Activated B cell treated with CpG ODN at 0.5 μM for 24 hours (primary cell): ENCODE measurements around the gene FAT2. TPM values are rescaled to one million over a fixed set of nuclear protein-coding genes. Genes with fewer than 3 reads are reported as not detected.

Experiments
- ATAC-seq: fragments of 200-7000 bp; cut with Tn5 transposase; one replicate; pipeline ENCODE4 v1.10.0; 2021; ENCODE audit warnings: low read depth, mild to moderate bottlenecking, moderate library complexity
- CTCF ChIA-PET: fragments of 350-600 bp; sonication (Branson Sonifier 250); formaldehyde crosslinking; loops from one replicate; lab custom pipeline; 2021; ENCODE audit warnings: antibody characterized with exemption; lab: Charles Lee
- POLR2A ChIA-PET: fragments of 350-600 bp; sonication (Branson Sonifier 250); formaldehyde crosslinking; loops from one replicate; lab custom pipeline; 2021; ENCODE audit warnings: antibody characterized with exemption; lab: Charles Lee
- DNase-seq: peaks from one replicate; pipeline ENCODE4 v3.0.0; 2022
- H3K27ac Mint-ChIP-seq: one replicate; pipeline ENCODE4 v1.8.0; 2020; ENCODE audit warnings: mixed read lengths
- H3K27me3 Mint-ChIP-seq: one replicate; pipeline ENCODE4 v1.8.0; 2021; ENCODE audit warnings: mixed read lengths
- H3K36me3 Mint-ChIP-seq: one replicate; pipeline ENCODE4 v1.8.0; 2021; ENCODE audit warnings: low read depth, mixed read lengths
- H3K4me1 Mint-ChIP-seq: one replicate; pipeline ENCODE4 v1.8.0; 2021; ENCODE audit warnings: mixed read lengths
- H3K4me3 Mint-ChIP-seq: one replicate; pipeline ENCODE4 v1.8.0; 2020; ENCODE audit warnings: mild to moderate bottlenecking, mixed read lengths
- H3K9me3 Mint-ChIP-seq: one replicate; pipeline ENCODE4 v1.8.0; 2020; ENCODE audit warnings: mixed read lengths
- intact Hi-C: fragments of 100-400 bp; cut with micrococcal nuclease; formaldehyde crosslinking; loops from one replicate; pipeline ENCODE4 v1.15.1; 2024
- total RNA-seq: library from RNA; stranded (reverse); gene quantifications from 2 replicates; pipeline ENCODE4 v1.2.3, GENCODE V29; 2022
- TF ChIP-seq, protein P1 (sequence below): fragments of 200-600 bp; IDR thresholded peaks from one replicate; pipeline ENCODE4 v1.8.0; 2022; ENCODE audit warnings: antibody characterized with exemption, mild to moderate bottlenecking

The FAT2 gene
- total RNA-seq, 1 donor from 2014 or later: 0.02 TPM

DNA sequence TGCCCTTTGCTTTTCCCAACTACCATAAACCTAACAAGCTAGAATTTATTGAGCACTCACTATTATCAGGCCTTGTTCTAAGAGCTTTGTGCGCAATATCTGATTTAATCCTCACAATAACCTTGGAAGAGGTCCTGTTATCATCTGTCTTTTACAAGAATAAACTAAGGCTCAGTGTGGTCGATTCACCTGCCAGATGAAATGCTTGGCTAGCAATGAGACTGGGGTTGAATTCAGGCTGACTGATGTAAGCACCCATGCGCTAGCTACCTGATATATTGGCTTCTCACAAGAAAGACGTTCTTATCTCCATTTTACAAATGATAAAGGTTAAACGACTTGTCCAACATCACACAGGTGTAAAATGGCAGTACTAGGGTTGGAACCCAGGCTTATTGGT lies 37.4 kb downstream of the FAT2 start:
- POLR2A ChIA-PET: interaction anchor here (0.5 kb wide), 1 partner anchor 301 kb away, joined by 8 read pairs; the partner anchor contains the start of gene GM2A
- TF ChIP-seq, protein P1, sequence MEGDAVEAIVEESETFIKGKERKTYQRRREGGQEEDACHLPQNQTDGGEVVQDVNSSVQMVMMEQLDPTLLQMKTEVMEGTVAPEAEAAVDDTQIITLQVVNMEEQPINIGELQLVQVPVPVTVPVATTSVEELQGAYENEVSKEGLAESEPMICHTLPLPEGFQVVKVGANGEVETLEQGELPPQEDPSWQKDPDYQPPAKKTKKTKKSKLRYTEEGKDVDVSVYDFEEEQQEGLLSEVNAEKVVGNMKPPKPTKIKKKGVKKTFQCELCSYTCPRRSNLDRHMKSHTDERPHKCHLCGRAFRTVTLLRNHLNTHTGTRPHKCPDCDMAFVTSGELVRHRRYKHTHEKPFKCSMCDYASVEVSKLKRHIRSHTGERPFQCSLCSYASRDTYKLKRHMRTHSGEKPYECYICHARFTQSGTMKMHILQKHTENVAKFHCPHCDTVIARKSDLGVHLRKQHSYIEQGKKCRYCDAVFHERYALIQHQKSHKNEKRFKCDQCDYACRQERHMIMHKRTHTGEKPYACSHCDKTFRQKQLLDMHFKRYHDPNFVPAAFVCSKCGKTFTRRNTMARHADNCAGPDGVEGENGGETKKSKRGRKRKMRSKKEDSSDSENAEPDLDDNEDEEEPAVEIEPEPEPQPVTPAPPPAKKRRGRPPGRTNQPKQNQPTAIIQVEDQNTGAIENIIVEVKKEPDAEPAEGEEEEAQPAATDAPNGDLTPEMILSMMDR: no peak
- intact Hi-C loops: no loop called here
- no peaks in the 10 kb centered on the region for H3K27me3 Mint-ChIP-seq
- H3K36me3 Mint-ChIP-seq: no peaks in the 10 kb centered on the region
- no peak for DNase-seq
- CTCF ChIA-PET: no interaction called here
- H3K4me3 Mint-ChIP-seq: no peak overlapping the region
- H3K9me3 Mint-ChIP-seq: no peaks in the 10 kb centered on the region
- H3K4me1 Mint-ChIP-seq: peaks cover 20% of the 10 kb centered on the region
- no peak for ATAC-seq
- no peak overlapping the region for H3K27ac Mint-ChIP-seq

DNA sequence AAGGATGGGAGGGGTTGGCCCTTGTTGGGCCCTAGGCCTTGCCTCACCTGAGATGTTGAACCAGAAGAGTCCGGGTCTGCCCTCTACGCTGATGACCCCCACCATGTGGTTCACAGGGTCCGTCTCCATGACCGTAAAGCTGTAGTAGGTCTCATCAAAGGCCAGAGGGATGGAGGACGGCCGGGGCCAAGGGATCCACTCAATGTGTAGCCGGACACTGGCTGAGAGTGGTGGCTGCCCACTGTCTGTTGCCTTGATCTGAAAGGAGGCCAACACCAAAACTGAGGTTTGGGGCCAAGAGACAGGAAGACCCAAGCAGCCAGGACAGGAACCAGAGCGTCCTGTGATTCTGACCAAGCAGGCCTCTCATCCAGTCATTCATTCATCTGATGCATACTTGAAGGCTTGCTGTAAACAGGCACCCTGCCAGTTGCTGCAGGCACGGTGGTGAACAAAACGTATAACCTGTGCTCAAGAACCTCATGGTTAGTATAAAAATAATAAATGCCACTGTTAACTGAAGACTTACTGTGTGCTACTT lies 37.9 kb downstream of the FAT2 start:
- intact Hi-C loops: no loop called here
- DNase-seq: no peak
- ATAC-seq: no peak
- peaks cover 20% of the 10 kb centered on the region for H3K4me1 Mint-ChIP-seq
- TF ChIP-seq, protein P1: no peak
- ChIA-PET CTCF (no interaction called here), POLR2A (no interaction called here)
- no peak overlapping the region for H3K27ac Mint-ChIP-seq
- H3K4me3 Mint-ChIP-seq: no peak overlapping the region
- no peaks in the 10 kb centered on the region for H3K36me3 Mint-ChIP-seq
- no peaks in the 10 kb centered on the region for H3K9me3 Mint-ChIP-seq
- no peaks in the 10 kb centered on the region for H3K27me3 Mint-ChIP-seq

DNA sequence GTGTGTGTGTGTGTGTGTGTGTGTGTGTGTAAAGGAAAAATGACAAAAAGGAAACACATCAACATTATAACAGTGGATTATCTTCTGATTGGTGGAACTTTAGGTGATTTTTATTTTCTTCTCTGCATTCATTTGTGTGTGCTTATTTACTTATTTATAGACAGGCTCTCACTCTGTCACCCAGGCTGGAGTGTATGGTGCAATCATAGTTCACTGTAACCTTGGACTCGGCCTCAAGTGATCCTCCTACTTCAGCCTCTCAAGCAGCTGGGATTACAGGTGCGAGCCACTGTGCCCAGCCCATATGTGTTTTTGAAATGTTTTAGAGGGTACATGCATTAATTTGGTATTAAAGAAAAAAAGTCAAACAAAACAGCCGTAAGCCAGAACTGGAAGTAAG lies 39.1 kb downstream of the FAT2 start:
- Mint-ChIP-seq H3K36me3 (no peaks in the 10 kb centered on the region), H3K27ac (no peak overlapping the region), H3K4me3 (no peak overlapping the region), H3K4me1 (peaks cover 16% of the 10 kb centered on the region), H3K27me3 (no peaks in the 10 kb centered on the region), H3K9me3 (no peaks in the 10 kb centered on the region)
- no peak for DNase-seq
- intact Hi-C loops: no loop called here
- ChIA-PET CTCF (no interaction called here), POLR2A (no interaction called here)
- TF ChIP-seq, protein P1: no peak
- no peak for ATAC-seq

DNA sequence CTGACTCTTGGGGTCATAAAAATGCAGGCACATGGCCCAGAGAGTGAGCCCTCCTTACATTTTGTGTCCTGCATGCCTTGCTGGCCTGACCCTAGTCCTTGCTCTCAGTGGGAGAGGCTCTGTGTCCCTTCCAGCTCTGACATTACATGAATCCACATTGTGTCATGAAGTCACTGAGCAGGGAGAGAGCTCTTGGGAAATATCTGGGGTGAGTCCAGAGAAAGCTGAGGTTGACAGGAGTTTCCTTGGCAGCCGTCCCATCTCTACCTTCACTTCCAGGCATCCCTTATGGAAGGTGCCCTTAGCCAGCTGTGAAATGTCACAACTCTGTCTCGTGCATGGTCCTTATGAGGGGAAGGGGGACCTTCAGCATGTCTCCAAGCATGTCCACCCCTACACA lies 41.0 kb downstream of the FAT2 start:
- Mint-ChIP-seq H3K9me3 (no peaks in the 10 kb centered on the region), H3K36me3 (no peaks in the 10 kb centered on the region), H3K4me3 (no peak overlapping the region), H3K27me3 (peaks cover 3% of the 10 kb centered on the region), H3K27ac (no peak overlapping the region), H3K4me1 (peaks cover 4% of the 10 kb centered on the region)
- DNase-seq (no peak), ATAC-seq (no peak)
- TF ChIP-seq, protein P1: no peak
- ChIA-PET CTCF (no interaction called here), POLR2A (no interaction called here)
- intact Hi-C loops: no loop called here

DNA sequence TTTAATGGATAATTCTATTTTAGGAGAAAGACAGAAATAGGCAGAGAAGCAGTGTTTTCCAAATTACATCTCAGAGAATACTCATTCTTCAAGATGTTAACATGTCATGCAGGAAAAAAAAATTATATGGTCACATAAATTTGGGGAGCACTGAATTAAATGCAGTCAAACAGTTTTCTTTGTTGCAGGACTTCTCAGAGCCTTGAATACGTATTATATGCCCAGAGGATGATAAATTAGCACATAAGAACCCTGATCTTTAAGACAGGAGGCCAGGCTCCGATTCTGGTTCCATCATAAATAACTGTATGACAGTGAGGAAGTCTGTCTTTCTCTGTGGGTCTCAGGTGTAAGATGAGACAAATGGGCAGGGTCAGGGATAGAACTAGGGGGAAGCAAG lies 41.4 kb downstream of the FAT2 start:
- no peak for ATAC-seq
- H3K27me3 Mint-ChIP-seq: peaks cover 7% of the 10 kb centered on the region
- TF ChIP-seq, protein P1: no peak
- no peak overlapping the region for H3K27ac Mint-ChIP-seq
- H3K36me3 Mint-ChIP-seq: no peaks in the 10 kb centered on the region
- ChIA-PET CTCF (no interaction called here), POLR2A (no interaction called here)
- H3K4me3 Mint-ChIP-seq: no peak overlapping the region
- DNase-seq: no peak
- peaks cover 1% of the 10 kb centered on the region for H3K4me1 Mint-ChIP-seq
- H3K9me3 Mint-ChIP-seq: no peaks in the 10 kb centered on the region
- intact Hi-C loops: no loop called here
